Measurements from ENCODE around the gene COQ10B. TPM values are rescaled to one million over a fixed set of nuclear protein-coding genes. Genes with fewer than 3 reads are reported as not detected.
A peak's percentile ranks its signal among the peaks of the same experiment; 100 is the strongest.

Gene COQ10B
- total and polyA plus RNA-seq, 4 donors = 12.0 to 22.1 (median 16.5) TPM

DNA sequence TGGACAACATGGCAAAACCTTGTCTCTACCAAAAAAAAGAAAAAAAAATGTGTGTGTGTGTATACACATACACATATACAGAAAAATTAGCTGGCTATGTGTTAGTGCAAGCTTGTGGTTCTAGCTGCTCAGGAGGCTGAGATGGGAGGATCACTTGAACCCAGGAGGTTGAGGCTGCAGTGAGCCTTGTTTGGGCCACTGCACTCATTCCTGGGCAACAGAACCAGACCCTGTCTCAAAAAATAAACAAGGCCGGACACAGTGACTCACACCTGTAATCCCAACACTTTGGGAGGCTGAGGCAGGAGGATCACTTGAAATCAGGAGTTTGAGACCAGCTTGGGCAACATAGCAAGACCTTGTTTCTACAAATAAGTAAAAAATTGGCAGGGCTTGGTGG is 2.1 kb downstream of the COQ10B start:
- peak overlapping the region in 1 of 3 donors; percentile 70 for H3K4me3 ChIP-seq (ENCODE audit: low read depth in 1 of 3, low read length in 3 of 3)
- no peak for DNase-seq (ENCODE audit: low spot score)
- no peaks in the 10 kb centered on the region for H3K27me3 ChIP-seq (ENCODE audit: control insufficient read depth in 4 of 4, insufficient read depth in 4 of 4, low read length in 3 of 4)
- no peak overlapping the region for H3K9ac ChIP-seq (ENCODE audit: low read depth in 1 of 2, low read length in 2 of 2)
- 95% methylated on average over 1 of the region's 1 CpG for WGBS
- H3K9me3 ChIP-seq (ENCODE audit: control insufficient read depth in 4 of 4, low read length in 3 of 4) = no peaks in the 10 kb centered on the region
- no peak for TF ChIP-seq FOXA2 (IDR thresholded peaks at IDR 0.05)
- TF ChIP-seq, protein P1, sequence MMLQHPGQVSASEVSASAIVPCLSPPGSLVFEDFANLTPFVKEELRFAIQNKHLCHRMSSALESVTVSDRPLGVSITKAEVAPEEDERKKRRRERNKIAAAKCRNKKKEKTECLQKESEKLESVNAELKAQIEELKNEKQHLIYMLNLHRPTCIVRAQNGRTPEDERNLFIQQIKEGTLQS (IDR thresholded peaks at IDR 0.05) = no peak
- TF ChIP-seq GABPA (IDR thresholded peaks at IDR 0.05 in 1 of 2, conservative IDR thresholded peaks at IDR 0.05 in 1 of 2) = no peak
- peaks cover 0 to 8% (median 3%) of the 10 kb centered on the region in 4 donors for H3K36me3 ChIP-seq (ENCODE audit: control insufficient read depth in 4 of 4, insufficient read depth in 3 of 4, low read depth in 1 of 4, low read length in 3 of 4)
- peaks cover 2 to 25% (median 8%) of the 10 kb centered on the region in 4 donors for H3K4me1 ChIP-seq (ENCODE audit: control insufficient read depth in 4 of 4, insufficient read depth in 4 of 4, low read length in 3 of 4)
- peak overlapping the region; percentile 100 for H3K27ac ChIP-seq (ENCODE audit: low read depth in 1 of 2, low read length in 2 of 2)

- Histone ChIP-seq H3K27ac (ENCODE audit: low read depth in 1 of 2, low read length in 2 of 2) (no peak overlapping the region), H3K27me3 (ENCODE audit: control insufficient read depth in 4 of 4, insufficient read depth in 4 of 4, low read length in 3 of 4) (no peaks in the 10 kb centered on the region), H3K4me1 (ENCODE audit: control insufficient read depth in 4 of 4, insufficient read depth in 4 of 4, low read length in 3 of 4) (peaks cover 0 to 3% (median under 1%) of the 10 kb centered on the region in 4 donors), H3K9ac (ENCODE audit: low read depth in 1 of 2, low read length in 2 of 2) (no peak overlapping the region), H3K9me3 (ENCODE audit: control insufficient read depth in 4 of 4, low read length in 3 of 4) (no peaks in the 10 kb centered on the region), H3K4me3 (ENCODE audit: low read depth in 1 of 3, low read length in 3 of 3) (no peak overlapping the region), H3K36me3 (ENCODE audit: control insufficient read depth in 4 of 4, insufficient read depth in 3 of 4, low read depth in 1 of 4, low read length in 3 of 4) (peaks cover 3 to 35% (median 31%) of the 10 kb centered on the region in 4 donors)
- TF ChIP-seq FOXA2 (IDR thresholded peaks at IDR 0.05) (no peak), FOXA1 (IDR thresholded peaks at IDR 0.05) (no peak), GABPA (IDR thresholded peaks at IDR 0.05 in 1 of 2, conservative IDR thresholded peaks at IDR 0.05 in 1 of 2) (no peak), RXRA (IDR thresholded peaks at IDR 0.05) (no peak), TAF1 (conservative IDR thresholded peaks at IDR 0.05) (no peak), HNF4A (conservative IDR thresholded peaks at IDR 0.05) (no peak), NR2F2 (IDR thresholded peaks at IDR 0.05) (no peak)
- TF ChIP-seq, protein P2, sequence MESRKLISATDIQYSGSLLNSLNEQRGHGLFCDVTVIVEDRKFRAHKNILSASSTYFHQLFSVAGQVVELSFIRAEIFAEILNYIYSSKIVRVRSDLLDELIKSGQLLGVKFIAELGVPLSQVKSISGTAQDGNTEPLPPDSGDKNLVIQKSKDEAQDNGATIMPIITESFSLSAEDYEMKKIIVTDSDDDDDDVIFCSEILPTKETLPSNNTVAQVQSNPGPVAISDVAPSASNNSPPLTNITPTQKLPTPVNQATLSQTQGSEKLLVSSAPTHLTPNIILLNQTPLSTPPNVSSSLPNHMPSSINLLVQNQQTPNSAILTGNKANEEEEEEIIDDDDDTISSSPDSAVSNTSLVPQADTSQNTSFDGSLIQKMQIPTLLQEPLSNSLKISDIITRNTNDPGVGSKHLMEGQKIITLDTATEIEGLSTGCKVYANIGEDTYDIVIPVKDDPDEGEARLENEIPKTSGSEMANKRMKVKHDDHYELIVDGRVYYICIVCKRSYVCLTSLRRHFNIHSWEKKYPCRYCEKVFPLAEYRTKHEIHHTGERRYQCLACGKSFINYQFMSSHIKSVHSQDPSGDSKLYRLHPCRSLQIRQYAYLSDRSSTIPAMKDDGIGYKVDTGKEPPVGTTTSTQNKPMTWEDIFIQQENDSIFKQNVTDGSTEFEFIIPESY (IDR thresholded peaks at IDR 0.05) = no peak
- TF ChIP-seq, protein P1 (IDR thresholded peaks at IDR 0.05) = no peak
- no peak for DNase-seq (ENCODE audit: low spot score)
- WGBS = 81% methylated on average over 4 of the region's 4 CpGs
These were observed 7.3 kb downstream of the COQ10B start for GRCh38 chr2:197460649-197461048.

- WGBS = 91% methylated on average over 2 of the region's 2 CpGs
- DNase-seq (ENCODE audit: low spot score) = no peak
- Histone ChIP-seq H3K4me3 (ENCODE audit: low read depth in 1 of 3, low read length in 3 of 3) (no peak overlapping the region), H3K9me3 (ENCODE audit: control insufficient read depth in 4 of 4, low read length in 3 of 4) (no peaks in the 10 kb centered on the region), H3K27ac (ENCODE audit: low read depth in 1 of 2, low read length in 2 of 2) (no peak overlapping the region), H3K9ac (ENCODE audit: low read depth in 1 of 2, low read length in 2 of 2) (no peak overlapping the region), H3K27me3 (ENCODE audit: control insufficient read depth in 4 of 4, insufficient read depth in 4 of 4, low read length in 3 of 4) (no peaks in the 10 kb centered on the region), H3K36me3 (ENCODE audit: control insufficient read depth in 4 of 4, insufficient read depth in 3 of 4, low read depth in 1 of 4, low read length in 3 of 4) (peaks cover 3 to 37% (median 32%) of the 10 kb centered on the region in 4 donors), H3K4me1 (ENCODE audit: control insufficient read depth in 4 of 4, insufficient read depth in 4 of 4, low read length in 3 of 4) (peaks cover 0 to 2% (median 0%) of the 10 kb centered on the region in 4 donors)
- TF ChIP-seq RAD21 (IDR thresholded peaks at IDR 0.05) (no peak), CTCF (IDR thresholded peaks at IDR 0.05; ENCODE audit: low read depth, low read length, missing input control) (no peak), FOXA2 (IDR thresholded peaks at IDR 0.05) (no peak), HNF4A (conservative IDR thresholded peaks at IDR 0.05) (no peak)
- TF ChIP-seq, protein P3, sequence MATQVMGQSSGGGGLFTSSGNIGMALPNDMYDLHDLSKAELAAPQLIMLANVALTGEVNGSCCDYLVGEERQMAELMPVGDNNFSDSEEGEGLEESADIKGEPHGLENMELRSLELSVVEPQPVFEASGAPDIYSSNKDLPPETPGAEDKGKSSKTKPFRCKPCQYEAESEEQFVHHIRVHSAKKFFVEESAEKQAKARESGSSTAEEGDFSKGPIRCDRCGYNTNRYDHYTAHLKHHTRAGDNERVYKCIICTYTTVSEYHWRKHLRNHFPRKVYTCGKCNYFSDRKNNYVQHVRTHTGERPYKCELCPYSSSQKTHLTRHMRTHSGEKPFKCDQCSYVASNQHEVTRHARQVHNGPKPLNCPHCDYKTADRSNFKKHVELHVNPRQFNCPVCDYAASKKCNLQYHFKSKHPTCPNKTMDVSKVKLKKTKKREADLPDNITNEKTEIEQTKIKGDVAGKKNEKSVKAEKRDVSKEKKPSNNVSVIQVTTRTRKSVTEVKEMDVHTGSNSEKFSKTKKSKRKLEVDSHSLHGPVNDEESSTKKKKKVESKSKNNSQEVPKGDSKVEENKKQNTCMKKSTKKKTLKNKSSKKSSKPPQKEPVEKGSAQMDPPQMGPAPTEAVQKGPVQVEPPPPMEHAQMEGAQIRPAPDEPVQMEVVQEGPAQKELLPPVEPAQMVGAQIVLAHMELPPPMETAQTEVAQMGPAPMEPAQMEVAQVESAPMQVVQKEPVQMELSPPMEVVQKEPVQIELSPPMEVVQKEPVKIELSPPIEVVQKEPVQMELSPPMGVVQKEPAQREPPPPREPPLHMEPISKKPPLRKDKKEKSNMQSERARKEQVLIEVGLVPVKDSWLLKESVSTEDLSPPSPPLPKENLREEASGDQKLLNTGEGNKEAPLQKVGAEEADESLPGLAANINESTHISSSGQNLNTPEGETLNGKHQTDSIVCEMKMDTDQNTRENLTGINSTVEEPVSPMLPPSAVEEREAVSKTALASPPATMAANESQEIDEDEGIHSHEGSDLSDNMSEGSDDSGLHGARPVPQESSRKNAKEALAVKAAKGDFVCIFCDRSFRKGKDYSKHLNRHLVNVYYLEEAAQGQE (IDR thresholded peaks at IDR 0.05) = no peak
These were observed 7.7 kb downstream of the COQ10B start for GRCh38 chr2:197461057-197461456.
